NB4 (cell line): ENCODE measurements around the gene CCDC24.

Experiments
- DNase-seq: peaks from one replicate; pipeline ENCODE4 v3.0.0; 2010; ENCODE audit warnings: low read depth
- H3K4me3 ChIP-seq: one replicate; pipeline ENCODE4 v1.5.1; 2011; ENCODE audit warnings: mild to moderate bottlenecking, low read depth, low read length, moderate library complexity
- CTCF ChIP-seq: IDR thresholded peaks from one replicate; pipeline ENCODE4 v1.5.1; 2012; ENCODE audit warnings: low read depth, low read length
- MAX ChIP-seq: IDR thresholded peaks from 2 replicates; pipeline ENCODE4 v1.6.1; 2011; ENCODE audit warnings: low read depth, low read length
- MYC ChIP-seq: IDR thresholded peaks from 2 replicates; pipeline ENCODE4 v1.6.1; 2011; ENCODE audit warnings: low read depth, low read length
- POLR2A ChIP-seq: IDR thresholded peaks from 2 replicates; pipeline ENCODE4 v1.6.1; 2011; ENCODE audit warnings: mild to moderate bottlenecking; ENCODE audit not compliant: insufficient read length; ENCODE audit errors: extremely low read depth

The CCDC24 gene

DNA sequence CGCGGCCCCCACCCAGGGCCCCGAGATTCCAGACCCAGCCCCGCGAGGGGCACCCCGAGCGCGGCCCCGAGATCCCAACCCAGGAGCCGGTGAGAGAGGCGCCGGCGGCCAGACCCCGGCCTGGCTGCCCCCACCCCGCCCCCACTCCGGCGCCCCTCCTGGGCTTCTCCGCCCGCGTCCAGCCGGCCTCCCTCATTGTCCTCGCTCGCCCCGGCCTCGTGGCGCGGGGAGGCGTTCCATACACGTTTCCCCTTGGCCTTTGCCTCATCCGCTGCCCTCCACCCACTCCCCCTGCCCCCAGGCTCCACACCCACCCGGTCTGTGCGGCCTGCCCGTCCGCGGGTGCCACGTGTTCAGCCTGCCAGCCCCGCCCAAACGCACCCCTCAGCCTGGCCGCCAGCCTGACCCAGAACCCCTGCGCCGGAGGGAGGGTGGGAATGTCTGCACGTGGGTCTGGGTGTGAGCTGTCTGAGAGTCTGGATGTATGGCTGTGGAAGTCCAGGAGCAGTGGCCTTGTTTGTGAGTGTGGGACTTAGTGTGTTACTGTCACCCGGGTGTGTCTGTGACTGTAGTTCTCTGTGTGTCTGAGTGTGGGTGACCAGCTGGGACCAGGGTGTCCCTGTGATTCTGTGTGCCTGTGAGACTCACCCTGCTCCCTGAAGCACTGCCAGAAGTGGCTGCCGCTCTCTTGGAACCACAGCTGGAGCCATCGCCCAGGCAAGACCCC is 11.7 kb upstream of the CCDC24 start:
- DNase-seq: peak; percentile 69
- H3K4me3 ChIP-seq: peak overlapping the region; percentile 67
- TF ChIP-seq POLR2A (no peak), MYC (peak; percentile 80), MAX (peak; percentile 94), CTCF (no peak)

DNA sequence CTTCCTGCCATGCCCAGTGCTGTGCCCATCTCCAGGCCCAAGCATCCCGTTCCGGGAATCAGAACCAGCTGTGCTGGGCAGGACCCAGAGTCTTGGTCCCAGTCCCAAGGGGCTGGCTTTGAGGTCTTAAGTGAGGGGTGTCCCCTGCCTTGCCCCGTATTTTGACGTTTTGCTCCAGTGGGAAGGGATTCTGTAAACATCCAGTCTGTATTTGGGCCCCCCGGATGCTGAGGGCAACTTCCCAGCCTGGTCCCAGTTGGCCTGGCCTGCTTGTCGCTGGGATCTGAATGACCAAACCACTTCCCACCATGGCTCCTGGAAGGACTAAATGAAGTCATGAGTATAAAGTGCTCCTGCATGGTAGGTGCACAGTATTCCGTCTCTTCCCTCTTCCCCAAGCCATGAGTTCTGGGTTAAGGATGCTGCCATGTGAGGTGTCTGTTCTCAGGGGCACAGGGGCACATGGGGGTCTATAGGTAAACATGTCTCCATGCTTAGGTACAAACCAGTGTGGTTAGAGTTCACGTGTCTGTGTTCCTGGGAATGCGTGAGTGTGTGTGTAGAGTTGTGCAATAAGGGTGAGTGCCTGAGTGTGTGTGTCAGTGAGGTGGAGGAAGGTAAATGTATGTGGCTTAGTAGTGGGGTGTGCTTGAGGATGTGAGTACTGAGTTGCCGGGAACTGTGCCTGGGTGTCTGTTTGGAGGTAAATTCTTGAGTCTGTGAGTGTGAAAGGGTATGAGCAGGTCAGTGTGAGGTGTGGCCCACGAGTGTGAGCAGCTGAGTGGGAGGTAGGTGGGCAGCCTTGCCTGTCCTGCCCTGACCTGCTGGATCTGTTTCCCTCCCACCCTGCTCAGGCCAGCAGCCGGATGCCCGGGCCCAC is 10.9 kb upstream of the CCDC24 start:
- peak; percentile 25 for DNase-seq
- peak overlapping the region; percentile 67 for H3K4me3 ChIP-seq
- TF ChIP-seq MYC (no peak), CTCF (no peak)

DNA sequence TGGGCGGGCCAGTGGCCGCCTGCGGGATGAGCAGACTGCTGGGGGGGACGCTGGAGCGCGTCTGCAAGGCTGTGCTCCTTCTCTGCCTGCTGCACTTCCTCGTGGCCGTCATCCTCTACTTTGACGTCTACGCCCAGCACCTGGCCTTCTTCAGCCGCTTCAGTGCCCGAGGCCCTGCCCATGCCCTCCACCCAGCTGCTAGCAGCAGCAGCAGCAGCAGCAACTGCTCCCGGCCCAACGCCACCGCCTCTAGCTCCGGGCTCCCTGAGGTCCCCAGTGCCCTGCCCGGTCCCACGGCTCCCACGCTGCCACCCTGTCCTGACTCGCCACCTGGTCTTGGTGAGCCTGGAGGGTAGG is 10.3 kb upstream of the CCDC24 start:
- no peak for DNase-seq

DNA sequence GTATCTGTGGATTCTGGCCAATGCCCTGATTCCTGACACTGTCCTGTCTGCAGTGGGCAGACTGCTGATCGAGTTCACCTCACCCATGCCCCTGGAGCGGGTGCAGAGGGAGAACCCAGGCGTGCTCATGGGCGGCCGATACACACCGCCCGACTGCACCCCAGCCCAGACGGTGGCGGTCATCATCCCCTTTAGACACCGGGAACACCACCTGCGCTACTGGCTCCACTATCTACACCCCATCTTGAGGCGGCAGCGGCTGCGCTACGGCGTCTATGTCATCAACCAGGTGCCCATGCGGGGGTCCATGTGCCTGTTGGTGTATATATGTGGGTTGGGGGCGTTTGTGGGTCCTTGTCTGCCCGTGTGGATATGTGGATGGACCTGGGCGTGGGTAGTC is 9.8 kb upstream of the CCDC24 start:
- H3K4me3 ChIP-seq: no peak overlapping the region
- no peak for DNase-seq
- TF ChIP-seq POLR2A: no peak
- no peak for TF ChIP-seq MYC
- no peak for TF ChIP-seq CTCF
- TF ChIP-seq MAX: no peak

More for the DNA sequence above, 10.3 kb upstream of the CCDC24 start:
- TF ChIP-seq MAX (no peak), MYC (no peak), POLR2A (no peak), CTCF (no peak)
- H3K4me3 ChIP-seq: no peak overlapping the region

DNA sequence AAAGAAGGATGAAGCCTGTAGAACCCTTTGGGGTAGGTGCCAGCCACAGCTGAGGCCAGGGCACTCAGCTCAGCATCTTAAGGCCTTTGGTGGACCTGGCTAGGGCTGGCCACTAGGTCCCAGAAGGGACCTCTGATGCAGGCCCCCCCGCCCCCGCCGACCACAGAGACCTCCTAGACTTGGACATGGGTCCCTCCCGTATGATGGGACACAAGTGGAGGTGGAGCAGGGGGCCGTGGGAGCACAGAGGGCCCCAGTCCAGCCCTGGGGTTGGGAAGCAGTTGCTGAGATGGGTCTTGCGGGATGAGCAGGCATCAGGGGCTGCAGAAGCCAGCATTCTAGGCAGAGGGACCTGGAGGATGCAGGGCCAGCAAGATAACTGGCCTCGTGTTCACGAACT is 9.2 kb upstream of the CCDC24 start:
- no peak overlapping the region for H3K4me3 ChIP-seq
- no peak for TF ChIP-seq MYC
- no peak for TF ChIP-seq POLR2A
- TF ChIP-seq MAX: no peak
- TF ChIP-seq CTCF: no peak
- no peak for DNase-seq
